Testis (tissue), 2 donors: Measurements from ENCODE around the gene MARCHF3.

Experiments
- POLR2A ChIP-seq: fragments of 450-650 bp; IDR thresholded peaks from one replicate; pipeline ENCODE4 v1.6.1; 2017; ENCODE audit warnings: antibody characterized with exemption, mild to moderate bottlenecking, moderate library complexity
- TF ChIP-seq, protein P1 (sequence below), 3 experiments: fragments of 450-650 bp in 2 of 3; fragments of 200-600 bp in 1 of 3; sonication (generic) in 1 of 3; IDR thresholded peaks; one replicate each; pipeline ENCODE4 v1.5.1; 2016 to 2019; ENCODE audit warnings: antibody characterized with exemption in 3 of 3, mild to moderate bottlenecking in 2 of 3, moderate library complexity in 1 of 3

DNA sequence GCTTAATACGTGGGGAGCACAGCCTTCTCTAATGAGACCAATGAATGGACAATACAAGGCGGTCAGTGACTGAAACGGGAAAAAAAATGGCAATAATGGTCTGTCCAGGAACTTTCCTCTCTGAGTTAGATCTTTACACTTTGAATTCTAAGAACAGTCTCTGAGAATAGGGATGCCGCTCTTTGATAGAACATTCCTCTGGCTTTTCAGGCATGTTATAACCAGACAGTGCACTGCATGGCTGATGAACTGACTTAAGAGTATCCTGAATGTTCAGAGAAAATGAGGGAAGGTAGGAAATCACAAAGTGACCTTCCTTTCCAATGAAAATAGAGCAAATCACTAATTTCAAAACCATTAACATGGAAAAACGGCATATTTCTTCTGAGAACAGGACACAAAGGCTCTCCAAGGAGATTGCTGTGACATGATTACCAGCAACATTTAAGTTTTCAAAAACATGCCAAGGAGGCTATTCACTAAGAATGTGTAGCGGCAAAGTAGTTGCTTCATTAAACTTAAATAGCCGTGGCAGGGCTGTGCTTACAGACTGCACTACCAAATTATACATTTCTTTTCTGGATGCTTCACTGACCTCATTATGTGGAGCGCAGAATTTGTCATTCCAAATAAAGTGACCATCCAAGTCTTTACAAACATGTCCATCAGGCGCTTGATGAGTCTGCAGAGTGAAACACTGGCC is 105.9 kb downstream of the MARCHF3 start:
- TF ChIP-seq, protein P1, sequence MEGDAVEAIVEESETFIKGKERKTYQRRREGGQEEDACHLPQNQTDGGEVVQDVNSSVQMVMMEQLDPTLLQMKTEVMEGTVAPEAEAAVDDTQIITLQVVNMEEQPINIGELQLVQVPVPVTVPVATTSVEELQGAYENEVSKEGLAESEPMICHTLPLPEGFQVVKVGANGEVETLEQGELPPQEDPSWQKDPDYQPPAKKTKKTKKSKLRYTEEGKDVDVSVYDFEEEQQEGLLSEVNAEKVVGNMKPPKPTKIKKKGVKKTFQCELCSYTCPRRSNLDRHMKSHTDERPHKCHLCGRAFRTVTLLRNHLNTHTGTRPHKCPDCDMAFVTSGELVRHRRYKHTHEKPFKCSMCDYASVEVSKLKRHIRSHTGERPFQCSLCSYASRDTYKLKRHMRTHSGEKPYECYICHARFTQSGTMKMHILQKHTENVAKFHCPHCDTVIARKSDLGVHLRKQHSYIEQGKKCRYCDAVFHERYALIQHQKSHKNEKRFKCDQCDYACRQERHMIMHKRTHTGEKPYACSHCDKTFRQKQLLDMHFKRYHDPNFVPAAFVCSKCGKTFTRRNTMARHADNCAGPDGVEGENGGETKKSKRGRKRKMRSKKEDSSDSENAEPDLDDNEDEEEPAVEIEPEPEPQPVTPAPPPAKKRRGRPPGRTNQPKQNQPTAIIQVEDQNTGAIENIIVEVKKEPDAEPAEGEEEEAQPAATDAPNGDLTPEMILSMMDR (IDR thresholded peaks at IDR 0.05): no peak
- no peak for TF ChIP-seq POLR2A
